AG04450 (cell line): ENCODE data around the gene SP100. TPM values are rescaled to one million over a fixed set of nuclear protein-coding genes. Genes with fewer than 3 reads are reported as not detected.
"Not testable (repeated sequence)": the region's sequence is repeated elsewhere in the genome, so short reads cannot be mapped to it uniquely, and the experiment has no call there.

ENCODE experiments used
- CTCF ChIA-PET: fragments of 300-600, 350-600 bp; formaldehyde crosslinking; extraction: SDS; loops from one replicate; lab custom pipeline; 2022; ENCODE audit warnings: antibody characterized with exemption, inconsistent platforms; lab: Charles Lee
- POLR2A ChIA-PET: fragments of 350-600 bp; formaldehyde crosslinking; extraction: SDS; loops from one replicate; lab custom pipeline; 2021; ENCODE audit warnings: antibody characterized with exemption, inconsistent platforms; lab: Yijun Ruan, JAX
- DNase-seq: peaks from one replicate; pipeline ENCODE4 v3.0.0-alpha.2; 2011; ENCODE audit warnings: low read depth, low spot score
- H3K27ac ChIP-seq: one replicate; pipeline ENCODE4 v1.5.1; 2012; ENCODE audit warnings: low read depth, low read length, control low read depth
- H3K27me3 ChIP-seq: one replicate; pipeline ENCODE4 v1.6.0; 2012; ENCODE audit warnings: low read length; ENCODE audit not compliant: control insufficient read depth, insufficient read depth
- H3K4me3 ChIP-seq: 2 replicates; pipeline ENCODE4 v1.5.1; 2011; ENCODE audit warnings: mild to moderate bottlenecking, low read depth, low read length, control low read depth
- H3K9me3 ChIP-seq: 2 replicates; pipeline ENCODE4 v1.5.1; 2012; ENCODE audit warnings: low read length; ENCODE audit not compliant: control insufficient read depth, insufficient read depth
- CTCF ChIP-seq: IDR thresholded peaks from 2 replicates; pipeline ENCODE4 v1.5.1; 2011; ENCODE audit warnings: low read depth, low read length, control low read depth, inconsistent platforms
- polyA plus RNA-seq: library from polyadenylated mRNA; depleted of rRNA; stranded (reverse); fragments of >200 nt; gene quantifications from 2 replicates; pipeline ENCODE4 v1.2.3, GENCODE V29; 2011

Gene SP100
- polyA plus RNA-seq, 1 experiment = 71.2 TPM

DNA sequence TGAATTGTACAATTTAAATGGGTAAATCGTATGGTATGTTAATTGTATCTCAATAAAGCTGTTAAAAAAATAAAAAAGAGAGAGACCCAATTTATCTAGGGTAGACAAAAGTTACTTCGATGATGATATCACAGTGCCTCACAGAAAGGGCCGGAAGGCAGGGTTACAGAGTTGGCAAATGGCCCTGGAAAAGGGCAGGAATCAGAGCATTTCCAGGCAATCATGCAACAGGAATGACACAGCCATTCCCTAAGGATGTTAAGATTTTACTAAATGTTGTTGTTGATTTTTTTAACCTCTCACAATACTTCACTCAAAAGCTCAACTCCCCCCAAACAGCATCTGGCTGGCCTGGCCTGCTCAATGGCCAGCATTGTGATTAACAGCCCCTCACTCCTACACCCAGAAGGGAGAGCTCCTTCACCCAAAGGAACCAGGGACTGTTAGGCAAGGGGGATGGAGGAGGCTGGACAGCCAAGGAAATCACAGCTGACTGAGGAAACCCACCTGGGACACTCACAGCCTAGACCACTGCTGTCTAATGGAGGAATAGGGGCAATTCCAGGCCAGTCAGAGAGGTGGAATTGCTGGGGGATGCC is 7.7 kb upstream of the SP100 start:
- H3K27me3 ChIP-seq = no peaks in the 10 kb centered on the region
- CTCF ChIA-PET = no interaction called here
- DNase-seq = no peak
- POLR2A ChIA-PET = no interaction called here
- H3K4me3 ChIP-seq = no peak overlapping the region
- no peak for TF ChIP-seq CTCF
- peak overlapping the region; percentile 66 for H3K27ac ChIP-seq
- no peaks in the 10 kb centered on the region; the same call in 1 of the 2 replicates for H3K9me3 ChIP-seq

DNA sequence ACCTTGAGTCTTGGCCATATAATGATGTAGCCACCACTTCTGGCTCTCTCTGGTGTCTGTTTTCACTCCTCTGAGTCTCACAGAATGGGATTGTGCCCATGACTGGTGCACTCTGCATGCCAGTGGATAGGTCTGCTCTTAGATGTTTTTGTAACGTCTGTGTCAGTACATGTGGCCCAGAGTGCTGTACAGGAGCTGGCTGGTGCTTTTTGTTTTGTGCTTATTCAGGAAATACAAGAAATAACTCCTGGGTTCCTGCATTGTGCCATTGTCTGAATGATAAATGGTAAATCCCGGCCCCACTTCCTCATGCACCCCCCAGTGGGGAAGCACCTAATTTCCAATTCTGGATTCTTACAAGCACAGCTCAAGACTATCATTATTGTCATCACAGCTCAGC is 6.7 kb upstream of the SP100 start:
- H3K4me3 ChIP-seq, H3K9me3 ChIP-seq, CTCF ChIA-PET, H3K27me3 ChIP-seq, DNase-seq, POLR2A ChIA-PET, H3K27ac ChIP-seq: not testable (repeated sequence)

DNA sequence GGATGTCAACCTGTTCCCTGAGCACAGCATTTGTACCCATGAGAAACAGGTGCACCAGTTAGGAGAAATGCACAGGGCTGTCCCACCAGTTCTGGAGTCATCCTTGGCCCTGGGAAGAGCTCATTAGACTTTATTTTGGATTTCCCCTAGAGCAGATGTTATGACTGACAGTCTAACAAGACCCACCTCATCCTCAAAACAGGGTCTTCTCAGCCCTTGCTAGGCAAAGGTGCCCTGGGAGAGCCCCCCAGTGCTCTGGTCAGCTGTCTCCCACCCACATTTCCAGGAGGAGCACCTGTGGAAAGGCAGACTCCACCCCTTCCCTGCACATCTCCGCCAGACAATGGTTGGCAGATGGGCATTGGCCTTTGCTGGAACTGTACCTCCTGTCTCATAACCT is 5.7 kb upstream of the SP100 start:
- POLR2A ChIA-PET = interaction anchor here (0.6 kb wide), 1 partner anchor 1646 kb away, joined by 4 read pairs; no protein-coding TSS in a partner anchor
- no peaks in the 10 kb centered on the region for H3K27me3 ChIP-seq
- H3K9me3 ChIP-seq = no peaks in the 10 kb centered on the region; the same call in 1 of the 2 replicates
- no peak for TF ChIP-seq CTCF
- CTCF ChIA-PET = interaction anchor here (0.5 kb wide), 1 partner anchor 43 kb away, joined by 3 read pairs; no protein-coding TSS in a partner anchor
- H3K4me3 ChIP-seq = no peak overlapping the region
- no peak for DNase-seq
- H3K27ac ChIP-seq = no peak overlapping the region

DNA sequence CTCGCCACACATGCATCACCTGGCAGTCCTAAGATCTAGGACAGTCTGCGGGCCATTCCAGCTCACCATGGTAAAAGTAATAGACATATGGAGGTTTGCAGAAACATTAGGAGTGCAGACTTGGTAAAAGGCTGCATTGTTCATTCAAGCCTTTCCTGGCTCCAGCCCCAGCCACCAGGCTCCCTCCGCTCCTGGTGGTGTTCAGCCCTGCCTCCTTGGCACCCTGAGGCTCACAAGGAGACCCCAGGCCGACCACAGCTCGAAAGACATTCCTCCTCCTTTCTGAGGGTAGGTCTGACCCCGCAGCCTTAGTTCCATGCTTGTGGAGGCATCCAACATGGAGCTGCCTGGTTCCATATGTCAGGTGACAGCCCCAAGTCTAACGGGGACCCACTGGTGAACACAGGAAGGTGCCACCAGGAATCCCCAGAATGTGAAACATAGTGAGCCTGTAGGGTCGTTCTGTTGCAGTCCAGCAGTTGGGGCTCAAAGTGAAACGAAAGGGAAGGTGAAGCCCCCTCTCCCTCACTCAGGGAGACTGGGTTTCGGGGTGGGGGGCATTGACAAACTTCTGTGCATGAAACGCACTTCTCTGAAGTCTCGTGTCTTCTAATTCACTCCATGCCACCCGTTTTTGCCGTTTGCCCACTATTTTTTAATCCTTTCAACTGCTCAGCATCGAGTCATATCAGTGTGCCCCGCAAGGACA is 5.0 kb upstream of the SP100 start:
- Histone ChIP-seq H3K9me3 (no peaks in the 10 kb centered on the region; the same call in 1 of the 2 replicates), H3K4me3 (peak overlapping the region; percentile 78), H3K27me3 (no peaks in the 10 kb centered on the region), H3K27ac (peak overlapping the region; percentile 95)
- CTCF ChIA-PET = interaction anchor here (0.6 kb wide), 1 partner anchor 251 kb away, joined by 3 read pairs; no protein-coding TSS in a partner anchor
- TF ChIP-seq CTCF = 0 out of 2 replicates have a peak, but pooled peaks have one; percentile 1
- POLR2A ChIA-PET = interaction anchor here (0.6 kb wide), 1 partner anchor 1645 kb away, joined by 4 read pairs; no protein-coding TSS in a partner anchor
- DNase-seq = no peak

DNA sequence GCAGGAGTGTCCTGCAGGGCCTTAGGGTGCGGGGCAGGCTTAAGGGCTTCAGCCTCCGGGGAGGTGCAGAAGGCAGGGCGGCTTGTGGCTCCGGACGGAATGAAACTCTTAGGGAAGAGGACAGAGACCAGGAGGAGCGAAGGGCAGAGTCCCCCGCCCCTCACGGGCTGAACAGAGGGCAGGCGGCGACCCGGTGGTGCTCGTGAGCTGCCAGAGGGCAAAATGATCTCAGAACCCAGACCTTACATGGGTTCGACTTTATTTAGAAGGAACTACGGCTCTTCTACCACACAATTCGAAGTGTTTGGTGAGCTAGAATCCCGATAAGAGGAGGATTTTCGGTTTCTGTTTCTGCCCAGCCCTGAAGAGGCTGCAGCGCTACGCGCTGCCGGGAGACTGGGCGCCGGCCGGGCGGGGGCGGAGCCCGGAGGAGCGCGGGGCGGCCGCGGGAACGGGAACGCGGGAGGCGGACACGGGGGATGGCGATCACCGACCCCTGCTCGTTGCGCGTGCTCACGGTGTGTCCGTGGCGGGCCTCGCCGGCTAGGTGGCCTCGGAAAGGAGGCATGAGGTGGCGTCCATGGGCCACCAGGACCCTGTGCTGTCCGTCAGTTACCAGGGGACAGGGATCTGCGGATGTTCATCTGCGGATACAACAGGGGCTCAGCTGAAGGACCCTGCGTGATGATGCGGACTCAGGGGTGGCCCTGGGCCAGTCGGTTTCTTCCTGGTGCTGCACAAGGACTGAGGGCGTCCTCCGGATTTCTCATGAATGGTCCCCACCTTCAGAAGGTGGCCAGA is 4.2 kb upstream of the SP100 start:
- ChIA-PET POLR2A (no interaction called here), CTCF (interaction anchor here (0.6 kb wide), 1 partner anchor 252 kb away, joined by 3 read pairs; no protein-coding TSS in a partner anchor)

More for the DNA sequence above, 4.2 kb upstream of the SP100 start:
- H3K27me3 ChIP-seq = no peaks in the 10 kb centered on the region
- peak overlapping the region; percentile 78 for H3K4me3 ChIP-seq
- DNase-seq = no peak
- no peak for TF ChIP-seq CTCF
- peak overlapping the region; percentile 95 for H3K27ac ChIP-seq
- H3K9me3 ChIP-seq = no peaks in the 10 kb centered on the region; the same call in 1 of the 2 replicates
